Right renal pelvis (tissue), 4 donors: ENCODE measurements around the gene ITGA4. TPM values are rescaled to one million over a fixed set of nuclear protein-coding genes. Genes with fewer than 3 reads are reported as not detected.
A peak's percentile ranks its signal among the peaks of the same experiment; 100 is the strongest.

Source experiments
- DNase-seq, 4 donors: peaks; one replicate each; pipeline ENCODE4 v3.0.0-alpha.2; 2013; ENCODE audit warnings: low read depth in 4 of 4, low spot score in 3 of 4, missing footprints in 1 of 4
- polyA plus RNA-seq, 4 donors: library from polyadenylated mRNA; unstranded; fragments of 120-200 nt; gene quantifications; one replicate each; pipeline ENCODE4 v1.2.1, GENCODE V29; 2013; ENCODE audit not compliant: insufficient read length in 4 of 4

The ITGA4 gene
- polyA plus RNA-seq, 4 donors, result 25.6 to 37.6 (median 33.7) TPM

DNA sequence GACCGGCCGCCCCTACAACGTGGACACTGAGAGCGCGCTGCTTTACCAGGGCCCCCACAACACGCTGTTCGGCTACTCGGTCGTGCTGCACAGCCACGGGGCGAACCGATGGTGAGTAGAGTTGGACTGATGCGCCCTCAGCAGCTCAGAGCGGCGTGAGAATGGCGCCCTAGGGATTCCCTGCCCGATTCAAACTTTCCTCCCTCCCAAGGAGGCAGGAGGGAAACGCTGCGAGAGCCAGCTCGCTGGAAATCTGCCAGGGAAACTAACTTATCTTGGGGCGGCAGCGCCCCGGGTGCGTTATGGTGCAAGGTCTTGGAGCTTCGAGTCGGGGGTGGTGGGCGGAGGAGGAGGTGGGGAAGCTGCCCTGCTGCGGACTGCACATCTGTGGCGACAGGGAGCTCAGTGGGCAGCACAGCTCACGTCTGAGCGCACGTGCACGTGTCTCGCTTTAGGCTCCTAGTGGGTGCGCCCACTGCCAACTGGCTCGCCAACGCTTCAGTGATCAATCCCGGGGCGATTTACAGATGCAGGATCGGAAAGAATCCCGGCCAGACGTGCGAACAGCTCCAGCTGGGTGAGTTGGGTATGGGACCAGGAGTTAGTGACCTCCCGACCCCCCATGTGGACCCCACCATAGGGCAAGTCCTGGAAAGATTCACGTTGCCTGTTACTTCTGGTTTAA lies 697 bp downstream of the ITGA4 start:
- peak in 1 of 4 donors; percentile 35 for DNase-seq

DNA sequence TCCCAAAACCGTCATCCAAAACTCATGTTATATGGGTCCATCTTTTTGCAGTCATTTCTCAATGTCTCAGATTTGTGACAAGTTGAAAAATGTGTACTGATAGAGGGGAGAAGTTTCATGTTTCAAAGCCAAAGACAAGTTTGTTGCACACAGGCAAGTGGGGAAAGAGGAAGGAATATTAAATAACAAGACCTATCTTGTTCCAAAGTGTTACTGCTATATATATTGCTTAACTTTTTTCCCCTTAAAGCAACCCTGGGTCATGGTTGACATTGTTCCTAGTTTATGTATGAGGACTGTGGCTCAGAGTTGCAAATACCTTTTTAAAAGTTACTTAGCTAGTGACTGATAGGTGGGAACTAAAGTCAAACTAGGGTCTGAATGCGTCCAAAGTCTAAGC lies 1.7 kb downstream of the ITGA4 start:
- no peak for DNase-seq

DNA sequence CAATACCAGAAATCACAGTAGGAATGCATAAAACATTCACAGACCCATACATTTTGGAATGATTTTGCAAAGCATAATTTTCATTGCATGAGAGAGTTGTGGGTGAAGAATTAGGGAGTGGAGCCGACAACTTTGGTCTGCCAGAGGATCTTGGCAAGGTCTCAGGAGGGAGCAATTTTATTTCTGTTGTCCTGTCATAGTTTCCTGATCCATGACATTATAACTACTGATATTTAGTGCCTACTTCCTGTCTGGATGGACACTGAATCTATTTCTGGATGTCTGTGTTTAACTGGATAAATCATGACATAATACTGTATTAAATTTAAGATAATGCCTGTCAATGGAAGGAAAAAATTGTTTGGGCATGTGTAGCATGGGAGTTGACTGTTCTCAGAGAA lies 2.4 kb downstream of the ITGA4 start:
- no peak for DNase-seq

- DNase-seq, result no peak
Measured at GRCh38 chr2:181461056-181461997, 4.1 kb downstream of the ITGA4 start.

DNA sequence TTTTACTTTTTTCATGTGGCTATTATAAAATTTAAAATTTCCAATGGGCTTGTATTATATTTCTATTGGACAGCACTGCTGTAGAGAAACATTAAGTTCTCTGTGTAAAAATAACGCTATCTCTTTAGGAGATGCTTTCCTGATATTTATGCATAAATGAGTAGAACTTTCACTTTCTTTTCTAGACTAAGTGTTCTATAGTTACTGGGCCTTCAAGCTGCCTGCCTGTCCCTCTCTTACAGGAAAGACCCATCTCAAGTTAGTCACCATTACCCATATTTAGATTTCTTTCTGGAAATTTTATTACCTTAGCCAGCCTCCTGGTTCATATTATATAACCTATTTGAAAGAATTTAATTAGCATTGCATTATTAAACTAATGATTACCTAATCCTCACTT lies 4.8 kb downstream of the ITGA4 start:
- no peak for DNase-seq

- no peak for DNase-seq
Measured at GRCh38 chr2:181463588-181463987, 6.4 kb downstream of the ITGA4 start.

GRCh38 chr2:181464966-181465365 lies 7.8 kb downstream of the ITGA4 start:
- DNase-seq, result no peak

- no peak for DNase-seq
Measured at GRCh38 chr2:181465676-181466375, 8.6 kb downstream of the ITGA4 start.

GRCh38 chr2:181466661-181467576 lies 9.7 kb downstream of the ITGA4 start:
- DNase-seq, result peak in 1 of 4 donors; percentile 16

- DNase-seq, result no peak
Measured at GRCh38 chr2:181467966-181468707, 11.0 kb downstream of the ITGA4 start.

DNA sequence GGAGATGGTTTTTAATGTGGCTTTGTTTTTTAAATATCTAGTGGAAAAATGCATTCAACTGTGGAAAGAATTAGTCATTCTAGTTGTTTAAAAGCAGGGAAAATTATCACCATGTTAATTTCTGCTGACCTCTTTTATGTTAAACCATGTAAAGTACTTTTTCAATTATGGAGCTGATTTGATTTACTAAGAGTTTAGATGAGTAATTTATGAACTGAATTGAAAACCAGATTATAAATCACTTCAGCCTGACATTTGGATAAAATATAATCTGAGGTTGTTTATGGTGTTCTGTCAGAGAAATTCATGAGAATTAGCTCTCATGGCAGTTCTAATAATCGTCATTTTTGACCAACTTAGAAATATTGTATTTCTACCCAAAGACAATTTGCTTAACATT lies 11.6 kb downstream of the ITGA4 start:
- DNase-seq, result no peak

DNA sequence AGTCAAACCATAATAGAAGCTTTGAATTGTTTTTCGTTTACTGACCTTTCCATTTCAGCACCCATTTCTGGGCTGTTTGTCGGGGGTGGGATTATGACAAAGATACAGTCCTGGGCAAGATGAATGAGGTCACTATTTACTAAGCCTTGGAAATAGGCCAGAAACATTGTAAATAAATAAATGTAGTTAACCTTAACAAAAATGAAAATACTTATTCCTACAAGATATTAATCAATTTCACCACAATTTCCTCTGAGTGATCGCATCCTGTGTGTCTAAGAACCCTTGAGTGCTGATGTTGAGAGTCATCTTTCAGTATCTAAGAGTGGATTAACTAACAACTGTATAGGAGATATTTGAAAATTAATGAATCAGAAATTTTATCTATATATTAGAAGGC lies 14.0 kb downstream of the ITGA4 start:
- no peak for DNase-seq

GRCh38 chr2:181471783-181472182 lies 14.6 kb downstream of the ITGA4 start:
- no peak for DNase-seq

GRCh38 chr2:181472990-181473389 lies 15.8 kb downstream of the ITGA4 start:
- DNase-seq, result no peak

DNA sequence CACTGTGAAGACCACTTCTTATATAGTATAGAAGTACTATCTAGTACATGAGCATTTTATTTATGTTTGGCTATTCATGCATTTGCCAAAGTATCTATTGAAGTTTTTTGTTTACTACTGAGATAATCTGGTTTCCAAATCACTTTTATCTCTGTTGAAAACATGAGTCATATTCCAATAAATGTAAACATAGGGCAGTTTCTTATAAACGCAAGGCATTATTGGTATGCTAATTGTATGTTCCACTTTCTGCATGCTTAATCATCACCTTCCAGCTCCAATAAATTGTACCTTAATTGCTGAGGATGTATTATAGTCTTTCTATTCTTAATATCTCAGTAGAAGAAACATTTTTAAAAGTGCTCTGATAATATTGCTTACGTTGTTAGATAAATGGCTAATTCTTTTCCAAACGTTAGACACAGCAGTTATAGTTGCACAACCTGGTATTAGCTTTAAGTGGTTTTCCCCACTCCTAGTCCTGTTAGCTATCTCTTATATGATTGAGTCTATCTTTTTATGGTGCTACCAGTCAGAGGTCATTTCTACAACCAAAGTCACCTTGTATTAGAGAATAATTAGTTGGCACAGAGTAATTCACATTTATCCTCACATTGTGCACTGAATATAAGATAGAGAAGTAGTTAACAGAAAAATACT lies 17.2 kb downstream of the ITGA4 start:
- no peak for DNase-seq

DNA sequence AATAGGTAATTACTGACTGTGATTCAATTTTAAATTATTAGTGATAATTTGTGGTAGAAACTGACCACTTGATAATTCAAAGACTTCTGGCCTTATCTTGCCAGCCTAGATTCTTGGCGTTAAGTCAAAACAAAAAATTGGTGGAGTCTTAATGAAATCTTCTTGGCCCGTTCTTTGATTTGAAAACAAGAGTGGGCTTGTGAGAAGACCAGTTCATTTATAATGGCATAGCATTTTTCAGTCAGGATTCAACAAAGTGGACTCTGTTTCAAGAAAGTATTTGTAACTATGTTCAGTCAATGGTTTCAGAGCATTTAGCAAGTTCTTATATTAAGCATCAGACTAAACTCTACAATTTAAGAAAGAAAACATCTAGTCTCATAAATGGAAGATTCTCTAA lies 26.0 kb downstream of the ITGA4 start:
- no peak for DNase-seq

GRCh38 chr2:181483876-181484275 lies 26.7 kb downstream of the ITGA4 start:
- no peak for DNase-seq

- no peak for DNase-seq
Measured at GRCh38 chr2:181484851-181485637, 27.9 kb downstream of the ITGA4 start.
